DMS153 (cell line): ENCODE measurements around the gene ZFYVE19.

ENCODE experiments used
- DNase-seq: peaks from one replicate; lab custom pipeline; 2025; lab: John Stamatoyannopoulos, UW

The ZFYVE19 gene, protein sequence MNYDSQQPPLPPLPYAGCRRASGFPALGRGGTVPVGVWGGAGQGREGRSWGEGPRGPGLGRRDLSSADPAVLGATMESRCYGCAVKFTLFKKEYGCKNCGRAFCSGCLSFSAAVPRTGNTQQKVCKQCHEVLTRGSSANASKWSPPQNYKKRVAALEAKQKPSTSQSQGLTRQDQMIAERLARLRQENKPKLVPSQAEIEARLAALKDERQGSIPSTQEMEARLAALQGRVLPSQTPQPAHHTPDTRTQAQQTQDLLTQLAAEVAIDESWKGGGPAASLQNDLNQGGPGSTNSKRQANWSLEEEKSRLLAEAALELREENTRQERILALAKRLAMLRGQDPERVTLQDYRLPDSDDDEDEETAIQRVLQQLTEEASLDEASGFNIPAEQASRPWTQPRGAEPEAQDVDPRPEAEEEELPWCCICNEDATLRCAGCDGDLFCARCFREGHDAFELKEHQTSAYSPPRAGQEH

GRCh38 chr15:40807028-40807887 lies at the start of gene ZFYVE19, which contains the start of gene DNAJC17:
Gene ZFYVE19 (plus strand): TSS chr15:40807089. CDS start chr15:40807590, 501 bp downstream.
Gene DNAJC17 (minus strand): TSS chr15:40807473. CDS start chr15:40807446, 27 bp downstream.
- DNase-seq, result peak; percentile 84

DNA sequence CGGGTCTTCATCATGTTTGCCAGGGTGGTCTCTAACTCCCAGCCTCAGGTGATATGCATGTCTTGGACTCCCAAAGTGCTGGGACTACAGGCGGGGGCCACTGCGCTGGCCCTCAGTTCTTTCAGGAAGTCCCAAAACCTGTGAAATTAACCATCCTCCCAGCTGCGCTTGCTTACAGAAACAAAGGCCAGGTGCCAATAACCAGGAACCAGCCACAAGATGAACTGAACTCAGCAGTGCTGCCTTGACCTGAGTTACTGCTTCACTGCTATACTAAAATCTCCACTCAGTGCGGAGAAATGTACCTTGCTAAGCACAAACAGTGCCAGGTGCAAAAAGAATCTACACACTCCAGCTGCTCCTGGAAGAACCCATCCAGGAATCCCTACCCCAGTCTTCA lies 46.9 kb upstream of the ZFYVE19 start:
- DNase-seq, result no peak

DNA sequence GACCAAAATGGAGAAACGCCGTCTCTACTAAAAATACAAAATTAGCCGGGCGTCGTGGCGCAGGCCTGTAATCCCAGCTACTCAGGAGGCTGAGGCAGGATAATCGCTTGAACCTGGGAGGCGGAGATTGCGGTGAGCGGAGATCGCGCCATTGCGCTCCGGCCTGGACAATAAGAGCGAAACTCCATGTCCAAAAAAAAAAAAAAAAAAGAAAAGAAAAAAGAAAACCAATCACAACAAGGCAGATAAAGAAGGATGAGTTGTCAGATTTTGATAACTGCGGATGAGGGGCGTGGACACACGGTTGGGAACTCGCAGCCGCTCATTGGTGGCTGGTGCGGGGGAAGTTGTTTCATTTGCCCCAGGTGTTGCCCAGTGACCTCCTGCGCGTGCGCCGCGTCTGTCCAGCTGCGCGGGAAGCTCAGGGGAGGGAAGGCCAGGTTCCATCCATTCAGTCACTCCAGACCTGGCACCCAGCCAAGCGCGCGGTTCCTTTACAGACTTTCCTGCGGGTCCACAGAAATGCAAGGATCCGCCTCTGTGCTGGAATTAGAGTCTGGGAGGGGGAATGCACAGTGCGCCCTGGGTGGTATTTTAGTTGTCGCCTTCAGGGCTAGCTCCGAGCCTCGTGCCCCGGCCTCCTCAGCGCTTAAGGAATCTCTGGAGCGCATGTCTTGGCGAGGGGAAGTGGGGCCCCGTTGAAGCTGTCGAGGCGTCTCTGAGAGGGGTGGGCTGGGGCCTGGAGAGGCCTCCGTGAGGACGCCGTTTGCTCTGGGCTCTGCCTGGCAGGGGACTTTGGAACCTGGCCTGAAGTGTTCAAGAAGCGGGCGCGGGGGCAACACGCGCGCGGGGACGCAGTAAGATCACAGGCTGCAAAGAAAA lies 43.7 kb upstream of the ZFYVE19 start:
- DNase-seq, result peak; percentile 68

DNA sequence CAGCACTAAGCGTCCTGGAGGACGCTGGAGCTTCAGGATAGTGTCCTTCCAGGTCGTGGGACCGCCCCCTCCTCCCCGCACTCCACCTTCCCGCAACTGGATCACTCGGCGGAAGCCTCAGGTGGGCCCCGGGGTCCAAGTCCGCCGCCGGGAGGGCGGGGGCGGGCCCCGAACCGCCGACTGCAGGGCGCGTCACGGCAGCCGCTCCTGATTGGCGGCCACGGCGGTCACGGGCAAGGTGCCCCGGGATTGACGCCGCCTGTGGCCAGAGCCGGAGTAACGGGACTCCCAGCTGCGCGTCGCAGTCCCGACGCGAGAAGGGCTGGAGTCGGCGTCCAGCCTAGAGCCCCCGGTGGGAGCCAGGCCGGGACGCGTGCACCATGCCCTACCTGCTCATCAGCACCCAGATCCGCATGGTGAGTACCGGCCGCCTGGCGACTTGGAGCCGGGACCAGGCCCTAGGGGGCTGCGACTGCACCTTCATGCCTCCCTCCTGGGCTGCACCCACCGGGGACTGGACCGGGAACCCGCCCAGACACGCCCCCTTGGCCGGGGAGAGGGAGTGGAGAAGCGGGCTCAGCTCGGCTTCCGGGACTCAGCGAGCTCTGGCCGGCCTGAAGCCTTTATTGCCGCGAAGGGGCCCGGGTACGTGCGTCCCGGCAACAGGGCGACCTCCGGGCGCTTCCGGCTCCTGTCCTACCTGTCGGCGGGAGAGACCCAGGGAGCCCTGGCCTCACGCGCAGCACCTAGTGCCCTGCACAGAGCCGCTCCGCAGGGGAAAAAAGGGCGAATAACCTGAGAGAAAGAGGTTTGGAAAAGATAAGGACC lies 42.9 kb upstream of the ZFYVE19 start, which contains the start of gene GCHFR:
GCHFR (plus strand) TSS at position 268 of the 828 bp plus-strand sequence; CDS start at position 381, 113 bp downstream.
- peak; percentile 40 for DNase-seq

- DNase-seq, result no peak
Observed at GRCh38 chr15:40764629-40765103, 42.2 kb upstream of the ZFYVE19 start.

GRCh38 chr15:40766194-40766815 lies 40.6 kb upstream of the ZFYVE19 start:
- DNase-seq, result no peak

DNA sequence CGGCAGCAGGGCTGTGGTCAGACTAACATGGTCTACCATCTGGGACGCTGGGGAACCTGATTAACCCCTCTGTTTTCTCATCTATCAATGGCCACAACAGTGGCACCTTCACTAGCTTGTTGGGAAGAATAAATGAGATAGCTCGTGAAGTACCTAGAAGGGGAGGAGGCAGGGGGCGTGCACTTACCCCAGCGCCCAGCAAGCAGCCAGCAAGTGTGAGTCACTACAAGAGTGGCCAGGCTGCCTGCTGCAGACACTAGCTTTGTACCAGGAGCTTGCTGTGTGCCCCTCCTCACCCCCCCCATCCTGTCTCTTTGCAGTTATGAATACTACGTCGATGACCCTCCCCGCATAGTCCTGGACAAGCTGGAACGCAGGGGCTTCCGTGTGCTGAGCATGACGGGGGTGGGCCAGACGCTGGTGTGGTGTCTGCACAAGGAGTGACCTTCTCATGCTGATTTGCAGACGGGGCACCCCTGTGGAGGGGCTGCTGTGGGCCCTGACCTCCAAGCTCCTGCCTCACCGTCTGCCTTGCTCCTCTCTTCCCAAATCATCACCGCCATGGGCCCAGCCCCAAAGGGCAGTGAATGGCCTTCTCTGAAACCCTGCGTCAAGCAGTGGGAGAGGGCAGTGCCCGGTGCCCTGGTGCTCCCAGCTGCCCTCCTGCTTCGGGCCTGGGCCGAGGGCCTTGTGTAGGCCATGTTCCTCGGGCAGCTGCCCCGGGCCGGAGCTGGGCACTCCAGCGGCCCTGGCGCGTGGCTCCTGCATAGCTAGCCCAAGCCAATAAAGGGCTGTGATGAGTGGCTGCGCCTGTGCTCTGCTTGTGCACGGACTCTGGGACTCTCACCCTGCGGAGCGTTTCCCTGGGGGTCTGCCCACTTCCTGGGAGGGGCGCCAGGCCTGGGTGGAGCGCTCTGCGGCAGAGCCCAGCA lies 39.7 kb upstream of the ZFYVE19 start:
- DNase-seq, result no peak

- no peak for DNase-seq
Observed at GRCh38 chr15:40767838-40768500, 38.9 kb upstream of the ZFYVE19 start.

- no peak for DNase-seq
Observed at GRCh38 chr15:40768521-40769273, 38.2 kb upstream of the ZFYVE19 start.

DNA sequence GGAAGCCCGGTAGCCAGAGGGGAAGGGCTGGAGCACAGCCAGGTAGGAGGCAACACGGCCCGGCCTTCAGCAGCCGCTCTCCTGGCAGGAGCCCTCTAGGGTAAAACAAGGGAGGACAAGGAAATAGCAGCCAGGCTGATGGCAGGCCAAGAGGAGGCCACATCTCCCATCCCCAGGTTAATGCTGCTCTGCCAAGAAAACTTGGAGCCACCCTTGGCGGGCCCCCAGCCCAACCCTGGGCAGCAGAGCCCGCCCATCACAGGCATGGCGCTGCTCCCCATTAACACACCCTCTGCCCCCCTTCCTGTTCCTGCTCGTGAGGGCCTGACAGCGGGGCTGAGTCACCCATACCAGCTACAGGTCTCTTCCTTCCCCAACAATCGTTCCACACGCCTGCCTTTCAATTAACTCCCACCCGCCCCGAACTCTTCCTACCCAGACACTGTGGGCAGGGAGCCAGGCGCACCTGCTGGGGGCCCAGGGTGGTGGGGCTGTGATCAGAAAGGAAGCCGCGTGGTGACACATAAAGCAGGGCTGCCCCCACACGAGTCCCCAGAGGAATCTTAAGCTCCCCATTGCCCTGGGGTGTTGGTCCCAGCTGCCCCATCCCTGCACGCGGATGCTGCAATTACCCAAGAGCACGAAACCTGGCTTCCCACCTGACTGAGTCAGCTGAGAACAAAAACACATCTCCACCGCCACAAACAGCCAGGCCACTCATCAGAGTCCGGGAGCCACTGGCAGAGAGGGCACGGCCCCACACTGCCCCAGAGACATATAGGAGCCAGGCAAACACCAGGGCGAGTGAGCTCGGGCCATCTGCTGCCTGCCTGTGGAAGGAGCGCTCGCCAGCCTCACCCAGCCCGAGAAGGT lies 37.4 kb upstream of the ZFYVE19 start, which contains the start of gene C15orf62:
C15orf62 (plus strand) TSS at position 707 of the 873 bp plus-strand sequence. CDS start 516 bp downstream, outside the sequence.
- no peak for DNase-seq

GRCh38 chr15:40770147-40770721 lies 36.7 kb upstream of the ZFYVE19 start:
- no peak for DNase-seq

GRCh38 chr15:40771242-40771641 lies 35.6 kb upstream of the ZFYVE19 start:
- no peak for DNase-seq

DNA sequence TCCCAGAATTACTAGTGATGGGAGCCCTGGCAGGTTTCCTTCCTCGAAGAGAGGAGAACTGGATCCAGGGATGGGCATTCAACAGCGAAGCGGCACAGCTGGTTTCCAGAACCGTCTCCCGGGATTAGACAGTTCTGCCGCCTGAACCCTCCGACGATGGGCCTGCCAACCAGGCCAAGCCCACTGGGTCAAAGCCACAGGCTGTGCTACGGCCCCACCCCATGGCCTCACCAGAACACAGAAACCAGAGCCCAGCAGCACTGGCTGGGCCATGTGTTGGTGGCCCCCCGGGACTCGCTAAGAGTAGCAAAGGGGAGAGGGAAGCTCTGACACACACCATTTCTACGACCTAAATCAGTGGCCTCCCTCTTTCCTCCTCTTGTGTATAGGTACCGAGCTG lies 34.9 kb upstream of the ZFYVE19 start:
- no peak for DNase-seq

GRCh38 chr15:40773496-40773895 lies 33.4 kb upstream of the ZFYVE19 start:
- DNase-seq, result no peak

DNA sequence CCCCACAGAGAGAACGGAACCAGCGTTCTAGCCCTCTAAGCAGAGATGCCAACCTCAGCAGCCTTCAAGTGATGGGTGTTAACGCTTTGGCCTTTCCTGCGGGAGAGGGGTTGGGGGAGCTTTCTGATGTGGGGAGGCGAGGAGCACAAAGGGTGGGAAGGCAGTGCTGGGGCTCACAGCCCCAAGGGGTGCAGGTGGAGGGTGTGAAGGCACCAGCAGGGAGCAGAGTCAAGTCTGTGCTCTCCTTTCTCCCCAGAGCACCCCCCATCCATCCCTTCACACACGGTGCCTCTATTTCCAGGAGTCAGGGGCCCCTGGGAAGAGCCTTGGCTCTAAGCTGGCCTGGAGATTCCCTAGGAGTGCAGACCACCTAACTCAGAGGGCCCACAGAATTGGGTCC lies 33.0 kb upstream of the ZFYVE19 start:
- no peak for DNase-seq

DNA sequence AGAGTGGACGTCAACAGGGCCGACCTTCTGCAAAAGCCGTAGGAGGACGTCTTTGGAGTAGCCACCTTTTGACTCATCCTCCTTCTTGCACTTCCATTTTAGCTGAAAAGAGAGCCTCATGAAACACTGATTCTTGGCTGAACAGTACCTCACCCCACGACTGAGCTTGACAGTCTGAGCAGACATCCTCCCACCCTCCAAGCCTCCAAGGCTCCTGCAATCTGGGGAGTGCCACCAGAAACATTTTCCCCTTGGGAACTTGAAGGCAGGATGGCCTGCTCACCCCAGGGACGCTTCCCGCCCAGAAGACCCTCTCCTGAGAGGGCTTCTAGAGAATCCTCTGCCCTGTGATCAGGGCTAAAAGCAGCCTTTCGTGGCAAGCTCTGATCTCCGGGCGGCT lies 31.9 kb upstream of the ZFYVE19 start:
- DNase-seq, result no peak
